Mononuclear cell (primary cell): ENCODE measurements around the gene DNAH1. TPM values are rescaled to one million over a fixed set of nuclear protein-coding genes. Genes with fewer than 3 reads are reported as not detected.

Experiments used
- H3K27me3 ChIP-seq: 2 replicates; pipeline ENCODE4 v1.6.0; 2011; ENCODE audit warnings: low read length, control low read depth; ENCODE audit not compliant: insufficient read depth
- H3K4me1 ChIP-seq: 2 replicates; pipeline ENCODE4 v1.5.1; 2011; ENCODE audit warnings: mild to moderate bottlenecking, low read length, control low read depth; ENCODE audit not compliant: insufficient read depth
- H3K4me3 ChIP-seq: 2 replicates; pipeline ENCODE4 v1.5.1; 2011; ENCODE audit warnings: mild to moderate bottlenecking, low read length, moderate library complexity
- H3K9me3 ChIP-seq: 2 replicates; pipeline ENCODE4 v1.5.1; 2011; ENCODE audit warnings: low read depth, mild to moderate bottlenecking, control low read depth, low read length
- total RNA-seq: library from RNA; depleted of rRNA; stranded (reverse); fragments of >200 nt; gene quantifications from one replicate; pipeline ENCODE4 v1.2.3, GENCODE V29; 2012

The DNAH1 gene
- total RNA-seq, 1 donor, result 20.9 TPM

GRCh38 chr3:52401551-52401950, 85.4 kb downstream of the DNAH1 start:
- Histone ChIP-seq H3K9me3 (no peaks in the 10 kb centered on the region), H3K27me3 (no peaks in the 10 kb centered on the region), H3K4me3 (no peak overlapping the region), H3K4me1 (no peaks in the 10 kb centered on the region)

- Histone ChIP-seq H3K4me3 (no peak overlapping the region), H3K9me3 (no peaks in the 10 kb centered on the region), H3K27me3 (no peaks in the 10 kb centered on the region), H3K4me1 (no peaks in the 10 kb centered on the region)
Observed at GRCh38 chr3:52402101-52402521, 86.0 kb downstream of the DNAH1 start.

GRCh38 chr3:52402706-52403270, 86.7 kb downstream of the DNAH1 start:
- no peak overlapping the region for H3K4me3 ChIP-seq
- no peaks in the 10 kb centered on the region for H3K4me1 ChIP-seq
- H3K27me3 ChIP-seq, result no peaks in the 10 kb centered on the region
- H3K9me3 ChIP-seq, result no peaks in the 10 kb centered on the region

- Histone ChIP-seq H3K27me3 (no peaks in the 10 kb centered on the region), H3K9me3 (no peaks in the 10 kb centered on the region), H3K4me1 (peaks cover 3% of the 10 kb centered on the region), H3K4me3 (no peak overlapping the region)
Observed at GRCh38 chr3:52403271-52403841, 87.2 kb downstream of the DNAH1 start.

GRCh38 chr3:52403955-52404354, 87.8 kb downstream of the DNAH1 start:
- H3K4me1 ChIP-seq, result peaks cover 9% of the 10 kb centered on the region
- H3K4me3 ChIP-seq, result no peak overlapping the region
- no peaks in the 10 kb centered on the region for H3K9me3 ChIP-seq
- H3K27me3 ChIP-seq, result no peaks in the 10 kb centered on the region

GRCh38 chr3:52404391-52404790, 88.3 kb downstream of the DNAH1 start:
- no peaks in the 10 kb centered on the region for H3K9me3 ChIP-seq
- no peaks in the 10 kb centered on the region for H3K27me3 ChIP-seq
- no peak overlapping the region for H3K4me3 ChIP-seq
- peaks cover 14% of the 10 kb centered on the region for H3K4me1 ChIP-seq

- H3K9me3 ChIP-seq, result no peaks in the 10 kb centered on the region
- H3K4me1 ChIP-seq, result peaks cover 16% of the 10 kb centered on the region
- no peak overlapping the region for H3K4me3 ChIP-seq
- no peaks in the 10 kb centered on the region for H3K27me3 ChIP-seq
Observed at GRCh38 chr3:52405066-52405465, 88.9 kb downstream of the DNAH1 start.

GRCh38 chr3:52405601-52406110, 89.5 kb downstream of the DNAH1 start:
- Histone ChIP-seq H3K4me1 (peaks cover 16% of the 10 kb centered on the region), H3K9me3 (no peaks in the 10 kb centered on the region)

GRCh38 chr3:52406231-52406661, 90.1 kb downstream of the DNAH1 start:
- no peaks in the 10 kb centered on the region for H3K27me3 ChIP-seq
- H3K4me3 ChIP-seq, result no peak overlapping the region
- H3K4me1 ChIP-seq, result peaks cover 20% of the 10 kb centered on the region
- no peaks in the 10 kb centered on the region for H3K9me3 ChIP-seq

More at GRCh38 chr3:52405601-52406110, 89.5 kb downstream of the DNAH1 start:
- no peaks in the 10 kb centered on the region for H3K27me3 ChIP-seq
- no peak overlapping the region for H3K4me3 ChIP-seq

- Histone ChIP-seq H3K4me3 (no peak overlapping the region), H3K9me3 (no peaks in the 10 kb centered on the region), H3K27me3 (no peaks in the 10 kb centered on the region), H3K4me1 (peaks cover 28% of the 10 kb centered on the region)
Observed at GRCh38 chr3:52406791-52407510, 90.8 kb downstream of the DNAH1 start.

- H3K4me1 ChIP-seq, result peaks cover 36% of the 10 kb centered on the region
- H3K27me3 ChIP-seq, result no peaks in the 10 kb centered on the region
- H3K4me3 ChIP-seq, result no peak overlapping the region
- no peaks in the 10 kb centered on the region for H3K9me3 ChIP-seq
Observed at GRCh38 chr3:52407779-52408178, 91.7 kb downstream of the DNAH1 start.

GRCh38 chr3:52408466-52408865, 92.3 kb downstream of the DNAH1 start:
- Histone ChIP-seq H3K4me3 (no peak overlapping the region), H3K27me3 (no peaks in the 10 kb centered on the region), H3K9me3 (no peaks in the 10 kb centered on the region), H3K4me1 (peaks cover 38% of the 10 kb centered on the region)

- H3K4me3 ChIP-seq, result no peak overlapping the region
- H3K9me3 ChIP-seq, result no peaks in the 10 kb centered on the region
- peaks cover 30% of the 10 kb centered on the region for H3K4me1 ChIP-seq
- no peaks in the 10 kb centered on the region for H3K27me3 ChIP-seq
Observed at GRCh38 chr3:52415800-52416199, 99.7 kb downstream of the DNAH1 start.

GRCh38 chr3:52420388-52420787, 104.3 kb downstream of the DNAH1 start:
- no peaks in the 10 kb centered on the region for H3K27me3 ChIP-seq
- no peak overlapping the region for H3K4me3 ChIP-seq
- H3K4me1 ChIP-seq, result peaks cover 8% of the 10 kb centered on the region
- no peaks in the 10 kb centered on the region for H3K9me3 ChIP-seq

GRCh38 chr3:52422669-52423068, 106.5 kb downstream of the DNAH1 start:
- Histone ChIP-seq H3K27me3 (no peaks in the 10 kb centered on the region), H3K4me3 (no peak overlapping the region), H3K9me3 (no peaks in the 10 kb centered on the region), H3K4me1 (no peaks in the 10 kb centered on the region)
